ENCODE measurements around the gene GNAL.

GNAL gene

DNA sequence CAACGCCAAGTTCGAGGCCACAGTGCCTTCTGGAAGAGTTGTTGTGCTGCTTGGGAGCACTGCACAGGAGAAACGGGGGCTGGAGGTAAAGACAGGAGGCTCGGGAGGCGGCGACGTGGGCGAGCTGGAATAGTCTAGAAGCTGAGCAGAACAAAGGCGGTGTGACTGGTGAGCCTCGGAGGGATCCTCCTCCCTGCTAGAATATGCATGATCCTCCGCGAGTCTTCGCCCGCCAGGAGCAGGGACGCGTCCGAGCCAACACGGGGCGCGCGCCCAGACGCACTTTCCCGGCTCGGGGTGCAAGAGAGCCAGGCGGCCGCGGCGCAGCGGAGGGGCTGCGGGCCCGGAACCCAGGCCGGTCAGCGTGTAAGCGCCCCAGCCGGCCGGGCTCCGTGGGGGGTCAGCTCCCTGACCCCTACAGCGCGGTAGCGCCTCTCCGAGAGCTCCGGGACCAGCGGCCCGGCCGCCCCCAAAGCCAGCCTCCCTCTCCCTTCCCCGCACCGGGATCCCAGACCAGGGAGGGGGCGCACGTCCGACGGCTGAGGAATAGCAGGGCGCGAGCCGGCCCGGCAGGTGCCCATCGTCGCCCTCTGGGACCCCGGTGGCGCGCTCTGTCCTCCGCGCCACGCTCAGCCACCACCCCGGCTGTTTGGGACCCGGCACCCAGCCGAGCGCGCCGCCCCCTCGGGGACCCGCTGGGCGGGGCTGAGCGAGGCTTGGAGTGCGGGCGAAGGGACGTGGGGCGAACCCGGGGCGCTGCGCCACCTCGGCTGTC, 62.5 kb downstream of the GNAL start:
- Histone ChIP-seq H3K27me3 (peaks cover 0 to 19% of the 10 kb centered on the region in 2 donors), H3K4me3 (peak overlapping the region; percentile 31 to 44)
- intact Hi-C loops (cut with DNase I; ENCODE audit: low total_unique reads) = loop anchor here (10.0 kb wide), 1 partner anchor 57 kb away; no protein-coding TSS in a partner anchor

DNA sequence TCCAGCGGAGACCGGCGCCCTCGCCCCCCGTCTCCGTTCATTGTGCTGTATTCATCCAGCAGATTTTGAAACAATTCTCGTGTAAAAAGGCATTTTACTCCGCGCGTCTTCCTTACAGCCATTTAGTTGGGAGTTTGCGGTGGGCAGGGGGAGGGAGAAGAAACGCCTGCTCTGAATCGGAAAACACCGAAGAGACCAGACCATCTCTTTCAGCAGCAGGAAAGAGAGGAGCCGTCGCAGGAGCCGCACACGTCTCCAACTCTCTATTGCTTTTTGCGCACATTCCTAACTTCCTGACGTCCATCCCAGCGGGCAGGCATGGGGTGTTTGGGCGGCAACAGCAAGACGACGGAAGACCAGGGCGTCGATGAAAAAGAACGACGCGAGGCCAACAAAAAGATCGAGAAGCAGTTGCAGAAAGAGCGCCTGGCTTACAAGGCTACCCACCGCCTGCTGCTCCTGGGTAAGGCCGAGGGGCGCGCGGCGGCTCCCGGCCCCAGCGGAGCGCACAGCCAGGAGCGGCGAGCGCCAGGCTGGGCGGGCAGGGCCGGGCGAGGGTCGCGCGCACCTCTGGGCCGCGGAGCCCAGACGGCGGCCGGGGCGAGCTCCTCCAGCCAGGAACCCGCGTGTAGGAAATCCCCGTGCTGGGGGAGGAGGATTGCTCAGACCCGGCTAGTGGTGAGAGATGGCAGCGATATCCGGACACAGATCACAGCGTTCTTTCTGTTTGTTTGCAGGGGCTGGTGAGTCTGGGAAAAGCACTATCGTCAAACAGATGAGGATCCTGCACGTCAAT, 63.2 kb downstream of the GNAL start:
- H3K27ac ChIP-seq = no peak overlapping the region
- peaks cover 0 to 24% (median 14%) of the 10 kb centered on the region in 4 donors for H3K4me1 ChIP-seq
- no peaks in the 10 kb centered on the region for H3K36me3 ChIP-seq
- peaks cover 0 to 19% of the 10 kb centered on the region in 2 donors for H3K27me3 ChIP-seq
- H3K4me3 ChIP-seq = peak overlapping the region; percentile 31 to 44
- no peak for DNase-seq
- intact Hi-C loops (cut with DNase I; ENCODE audit: low total_unique reads) = loop anchor here (10.0 kb wide), 1 partner anchor 58 kb away; no protein-coding TSS in a partner anchor
- H3K9me3 ChIP-seq = no peaks in the 10 kb centered on the region
- TF ChIP-seq, protein P1, sequence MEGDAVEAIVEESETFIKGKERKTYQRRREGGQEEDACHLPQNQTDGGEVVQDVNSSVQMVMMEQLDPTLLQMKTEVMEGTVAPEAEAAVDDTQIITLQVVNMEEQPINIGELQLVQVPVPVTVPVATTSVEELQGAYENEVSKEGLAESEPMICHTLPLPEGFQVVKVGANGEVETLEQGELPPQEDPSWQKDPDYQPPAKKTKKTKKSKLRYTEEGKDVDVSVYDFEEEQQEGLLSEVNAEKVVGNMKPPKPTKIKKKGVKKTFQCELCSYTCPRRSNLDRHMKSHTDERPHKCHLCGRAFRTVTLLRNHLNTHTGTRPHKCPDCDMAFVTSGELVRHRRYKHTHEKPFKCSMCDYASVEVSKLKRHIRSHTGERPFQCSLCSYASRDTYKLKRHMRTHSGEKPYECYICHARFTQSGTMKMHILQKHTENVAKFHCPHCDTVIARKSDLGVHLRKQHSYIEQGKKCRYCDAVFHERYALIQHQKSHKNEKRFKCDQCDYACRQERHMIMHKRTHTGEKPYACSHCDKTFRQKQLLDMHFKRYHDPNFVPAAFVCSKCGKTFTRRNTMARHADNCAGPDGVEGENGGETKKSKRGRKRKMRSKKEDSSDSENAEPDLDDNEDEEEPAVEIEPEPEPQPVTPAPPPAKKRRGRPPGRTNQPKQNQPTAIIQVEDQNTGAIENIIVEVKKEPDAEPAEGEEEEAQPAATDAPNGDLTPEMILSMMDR (IDR thresholded peaks at IDR 0.05) = no peak

More for the DNA sequence above, 62.5 kb downstream of the GNAL start:
- TF ChIP-seq, protein P1 (IDR thresholded peaks at IDR 0.05) = no peak
- Histone ChIP-seq H3K27ac (no peak overlapping the region), H3K4me1 (peaks cover 0 to 24% (median 14%) of the 10 kb centered on the region in 4 donors), H3K36me3 (no peaks in the 10 kb centered on the region), H3K9me3 (no peaks in the 10 kb centered on the region)
- DNase-seq = no peak

DNA sequence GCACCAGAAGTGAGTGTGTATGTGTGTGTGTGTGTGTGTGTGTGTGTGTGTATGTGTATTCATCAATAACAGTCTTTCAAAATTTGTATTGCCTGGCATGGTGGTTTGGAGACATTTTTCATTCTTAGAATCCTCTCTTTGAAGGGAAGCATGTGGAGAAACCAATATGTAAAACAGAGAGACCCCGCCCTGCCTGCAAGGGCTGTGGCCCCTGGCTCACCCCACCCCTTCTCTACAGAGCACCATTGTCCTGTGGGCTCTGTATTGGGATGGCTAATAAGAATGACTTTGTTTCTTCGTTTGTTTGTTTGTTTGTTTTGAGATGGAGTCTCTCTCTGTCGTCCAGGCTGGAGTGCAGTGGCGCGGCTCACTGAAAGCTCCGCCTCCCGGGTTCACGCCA, 65.9 kb downstream of the GNAL start:
- Histone ChIP-seq H3K4me3 (no peak overlapping the region), H3K9me3 (no peaks in the 10 kb centered on the region), H3K27me3 (peaks cover 0 to 13% of the 10 kb centered on the region in 2 donors), H3K4me1 (peaks cover 0 to 24% (median 14%) of the 10 kb centered on the region in 4 donors), H3K36me3 (no peaks in the 10 kb centered on the region), H3K27ac (no peak overlapping the region)
- TF ChIP-seq, protein P1 (IDR thresholded peaks at IDR 0.05) = no peak
- intact Hi-C loops (cut with DNase I; ENCODE audit: low total_unique reads) = loop anchor here (10.0 kb wide), 1 partner anchor 60 kb away; no protein-coding TSS in a partner anchor
- no peak for DNase-seq

DNA sequence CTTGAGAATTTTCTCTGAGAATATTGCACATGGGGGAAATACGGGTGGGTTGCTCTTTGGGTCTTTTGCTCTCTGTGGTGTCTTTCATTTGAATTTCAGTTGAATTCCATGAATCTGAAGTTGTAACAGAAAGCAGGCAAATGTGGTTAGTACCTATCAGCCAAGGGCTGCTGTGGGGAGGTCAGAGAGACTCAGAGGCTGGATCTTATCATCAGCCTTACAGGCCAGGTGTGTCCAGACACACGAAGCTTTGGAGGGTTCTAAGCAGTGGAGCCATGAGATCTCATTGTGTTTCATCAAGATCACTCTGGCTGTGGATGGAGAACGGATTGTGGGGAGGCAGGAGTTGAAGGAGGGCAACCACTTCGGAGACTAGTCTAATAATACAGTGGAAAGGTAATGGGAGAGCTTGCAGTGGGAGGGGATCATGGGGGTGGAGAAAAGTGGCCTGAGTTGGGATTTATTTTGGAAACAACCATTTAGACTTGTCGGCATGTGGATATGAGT, 68.1 kb downstream of the GNAL start:
- Histone ChIP-seq H3K27me3 (no peaks in the 10 kb centered on the region), H3K36me3 (no peaks in the 10 kb centered on the region), H3K4me1 (peaks cover 0 to 9% (median 4%) of the 10 kb centered on the region in 4 donors), H3K4me3 (no peak overlapping the region), H3K27ac (no peak overlapping the region), H3K9me3 (no peaks in the 10 kb centered on the region)
- no peak for DNase-seq
- TF ChIP-seq, protein P1 (IDR thresholded peaks at IDR 0.05) = no peak
- intact Hi-C loops (cut with DNase I; ENCODE audit: low total_unique reads) = loop anchor here (10.0 kb wide), 1 partner anchor 62 kb away; no protein-coding TSS in a partner anchor

DNA sequence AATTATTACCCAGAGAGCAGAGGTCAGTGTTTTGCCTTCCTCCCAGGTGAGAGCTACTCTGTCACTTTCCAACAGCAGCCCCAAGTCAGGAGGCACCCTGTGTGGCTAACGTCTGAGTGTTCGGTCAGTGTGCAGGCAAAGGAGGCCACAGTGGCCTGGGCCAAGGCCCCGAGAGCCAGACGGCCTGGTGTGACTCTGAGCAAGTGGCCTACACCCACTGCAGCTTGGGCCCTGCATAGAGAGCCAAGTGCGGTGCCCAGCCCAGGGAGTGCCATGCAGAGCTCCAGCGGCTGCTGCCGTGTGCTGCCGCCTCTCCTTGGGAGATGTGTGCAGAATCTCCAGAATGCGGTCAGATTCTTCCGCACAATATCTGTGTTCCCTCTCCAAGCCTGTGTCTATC, 70.4 kb downstream of the GNAL start:
- no peak for DNase-seq
- Histone ChIP-seq H3K4me1 (no peaks in the 10 kb centered on the region), H3K27me3 (no peaks in the 10 kb centered on the region), H3K36me3 (no peaks in the 10 kb centered on the region), H3K4me3 (no peak overlapping the region), H3K27ac (no peak overlapping the region), H3K9me3 (no peaks in the 10 kb centered on the region)
- TF ChIP-seq, protein P1 (IDR thresholded peaks at IDR 0.05) = no peak
- intact Hi-C loops (cut with DNase I; ENCODE audit: low total_unique reads) = loop anchor here (10.0 kb wide), 1 partner anchor 65 kb away; no protein-coding TSS in a partner anchor
